ENCODE data around the gene TLCD1.
"Not testable (repeated sequence)": the region's sequence is repeated elsewhere in the genome, so short reads cannot be mapped to it uniquely, and the experiment has no call there.

Gene TLCD1

GRCh38 chr17:28726627-28727491 is 826 bp upstream of the TLCD1 start:
- DNase-seq, result peak; percentile 86

GRCh38 chr17:28725660-28726225 is 290 bp downstream of the TLCD1 start:
- peak; percentile 37 for DNase-seq

- no peak for DNase-seq
Measured at GRCh38 chr17:28725166-28725659, 820 bp downstream of the TLCD1 start.

GRCh38 chr17:28724500-28725165 is 1.4 kb downstream of the TLCD1 start:
- no peak for DNase-seq

- not testable (repeated sequence) for DNase-seq
Measured at GRCh38 chr17:28723836-28724499, 2.1 kb downstream of the TLCD1 start.

- no peak for DNase-seq
Measured at GRCh38 chr17:28723159-28723835, 2.7 kb downstream of the TLCD1 start.

GRCh38 chr17:28722417-28723158 is 3.4 kb downstream of the TLCD1 start:
- DNase-seq, result no peak

- DNase-seq, result not testable (repeated sequence)
Measured at GRCh38 chr17:28720997-28721329, 5.1 kb downstream of the TLCD1 start.

GRCh38 chr17:28720247-28720996 is 5.6 kb downstream of the TLCD1 start:
- DNase-seq, result no peak

GRCh38 chr17:28719021-28719433 is 7.0 kb downstream of the TLCD1 start:
- DNase-seq, result no peak

- no peak for DNase-seq
Measured at GRCh38 chr17:28718333-28719020, 7.6 kb downstream of the TLCD1 start.

- DNase-seq, result peak; percentile 31
Measured at GRCh38 chr17:28717578-28718332, 8.3 kb downstream of the TLCD1 start, which contains the start of gene RAB34. RAB34 (minus strand) TSS chr17:28717868; CDS start chr17:28717266, 602 bp downstream.

GRCh38 chr17:28716740-28717577 is 9.1 kb downstream of the TLCD1 start:
- DNase-seq, result no peak

GRCh38 chr17:28715217-28715616 is 10.8 kb downstream of the TLCD1 start:
- DNase-seq, result no peak

- no peak for DNase-seq
Measured at GRCh38 chr17:28714281-28714680, 11.8 kb downstream of the TLCD1 start.

GRCh38 chr17:28712705-28713415 is 13.2 kb downstream of the TLCD1 start:
- no peak for DNase-seq

GRCh38 chr17:28712032-28712704 is 13.9 kb downstream of the TLCD1 start:
- peak; percentile 77 for DNase-seq

GRCh38 chr17:28711723-28712031 is 14.4 kb downstream of the TLCD1 start, which contains the start of gene PROCA1:
PROCA1 (minus strand) TSS chr17:28711888; CDS start chr17:28711660, 228 bp downstream.
- DNase-seq, result no peak
